Skeletal muscle tissue (tissue), 4 donors: Measurements from ENCODE around the gene VPS13D. TPM values are rescaled to one million over a fixed set of nuclear protein-coding genes. Genes with fewer than 3 reads are reported as not detected.

Experiments used
- H3K27ac ChIP-seq: one replicate; pipeline ENCODE4 v1.7.0; 2013; ENCODE audit warnings: mild to moderate bottlenecking, low read depth, low read length, inconsistent platforms
- H3K27me3 ChIP-seq, 3 donors: one replicate each; pipeline ENCODE4 v1.7.0; 2013; ENCODE audit warnings: low read length in 3 of 3; ENCODE audit not compliant: control insufficient read depth in 3 of 3, insufficient read depth in 3 of 3
- H3K36me3 ChIP-seq, 3 donors: one replicate each; pipeline ENCODE4 v1.7.0; 2013; ENCODE audit warnings: low read length in 3 of 3; ENCODE audit not compliant: control insufficient read depth in 3 of 3, insufficient read depth in 3 of 3
- H3K4me1 ChIP-seq, 3 donors: one replicate each; pipeline ENCODE4 v1.7.0; 2013; ENCODE audit warnings: low read length in 3 of 3, mild to moderate bottlenecking in 3 of 3; ENCODE audit not compliant: control insufficient read depth in 3 of 3, insufficient read depth in 3 of 3
- H3K4me3 ChIP-seq, 3 donors: one replicate each; pipeline ENCODE4 v1.7.0; 2013; ENCODE audit warnings: low read length in 3 of 3
- H3K9ac ChIP-seq, 3 donors: one replicate each; pipeline ENCODE4 v1.7.0; 2013; ENCODE audit warnings: low read length in 3 of 3, mild to moderate bottlenecking in 3 of 3, moderate library complexity in 2 of 3, low read depth in 1 of 3
- H3K9me3 ChIP-seq, 3 donors: one replicate each; pipeline ENCODE4 v1.7.0; 2013; ENCODE audit warnings: low read length in 3 of 3; ENCODE audit not compliant: control insufficient read depth in 3 of 3
- total RNA-seq: library from RNA; depleted of rRNA; stranded (reverse); fragments of >200 nt; gene quantifications from one replicate; pipeline ENCODE4 v1.2.3, GENCODE V29; 2014
- donor health status: Osteomylitis.

The VPS13D gene
- total RNA-seq, 1 donor from 2014 or later, result 40.2 TPM

GRCh38 chr1:12424793-12425192, 195.0 kb downstream of the VPS13D start:
- H3K27me3 ChIP-seq, result no peaks in the 10 kb centered on the region
- H3K4me3 ChIP-seq, result no peak overlapping the region
- no peaks in the 10 kb centered on the region for H3K9me3 ChIP-seq
- peaks cover 4 to 10% (median 7%) of the 10 kb centered on the region in 3 donors for H3K4me1 ChIP-seq
- peak overlapping the region; percentile 68 for H3K27ac ChIP-seq
- H3K36me3 ChIP-seq, result peaks cover 0 to 9% (median 0%) of the 10 kb centered on the region in 3 donors
- H3K9ac ChIP-seq, result no peak overlapping the region

- Histone ChIP-seq H3K4me3 (no peak overlapping the region), H3K9me3 (no peaks in the 10 kb centered on the region), H3K4me1 (peaks cover 4 to 12% (median 10%) of the 10 kb centered on the region in 3 donors), H3K9ac (no peak overlapping the region), H3K36me3 (peaks cover 0 to 13% (median 4%) of the 10 kb centered on the region in 3 donors), H3K27me3 (no peaks in the 10 kb centered on the region), H3K27ac (no peak overlapping the region)
Observed at GRCh38 chr1:12426030-12426429, 196.2 kb downstream of the VPS13D start.

GRCh38 chr1:12428334-12428733, 198.5 kb downstream of the VPS13D start:
- no peak overlapping the region for H3K4me3 ChIP-seq
- H3K9me3 ChIP-seq, result no peaks in the 10 kb centered on the region
- H3K4me1 ChIP-seq, result peaks cover 12 to 20% (median 17%) of the 10 kb centered on the region in 3 donors
- no peak overlapping the region for H3K9ac ChIP-seq
- H3K27me3 ChIP-seq, result no peaks in the 10 kb centered on the region
- peaks cover 0 to 12% (median 4%) of the 10 kb centered on the region in 3 donors for H3K36me3 ChIP-seq
- H3K27ac ChIP-seq, result no peak overlapping the region

GRCh38 chr1:12430525-12430924, 200.7 kb downstream of the VPS13D start:
- peaks cover 19 to 25% (median 23%) of the 10 kb centered on the region in 3 donors for H3K4me1 ChIP-seq
- peaks cover 0 to 12% (median 4%) of the 10 kb centered on the region in 3 donors for H3K36me3 ChIP-seq
- no peaks in the 10 kb centered on the region for H3K27me3 ChIP-seq
- H3K9me3 ChIP-seq, result no peaks in the 10 kb centered on the region
- H3K9ac ChIP-seq, result no peak overlapping the region
- H3K4me3 ChIP-seq, result no peak overlapping the region
- H3K27ac ChIP-seq, result no peak overlapping the region

GRCh38 chr1:12432897-12433296, 203.1 kb downstream of the VPS13D start:
- Histone ChIP-seq H3K27ac (peak overlapping the region; percentile 65), H3K4me1 (peaks cover 25 to 29% (median 27%) of the 10 kb centered on the region in 3 donors), H3K9ac (no peak overlapping the region), H3K4me3 (no peak overlapping the region), H3K9me3 (no peaks in the 10 kb centered on the region), H3K36me3 (peaks cover 0 to 13% (median 4%) of the 10 kb centered on the region in 3 donors), H3K27me3 (no peaks in the 10 kb centered on the region)

GRCh38 chr1:12433323-12434053, 203.7 kb downstream of the VPS13D start:
- peak overlapping the region; percentile 65 for H3K27ac ChIP-seq
- H3K36me3 ChIP-seq, result peaks cover 0 to 9% (median 4%) of the 10 kb centered on the region in 3 donors
- no peaks in the 10 kb centered on the region for H3K27me3 ChIP-seq
- peak overlapping the region; percentile 2 to 47 (median 39) for H3K9ac ChIP-seq
- H3K4me3 ChIP-seq, result peak overlapping the region in 2 of 3 donors; percentile 6 to 18
- no peaks in the 10 kb centered on the region for H3K9me3 ChIP-seq
- H3K4me1 ChIP-seq, result peaks cover 25 to 29% (median 29%) of the 10 kb centered on the region in 3 donors

GRCh38 chr1:12434174-12434573, 204.3 kb downstream of the VPS13D start:
- H3K36me3 ChIP-seq, result peaks cover 0 to 10% (median 9%) of the 10 kb centered on the region in 3 donors
- no peaks in the 10 kb centered on the region for H3K9me3 ChIP-seq
- H3K27me3 ChIP-seq, result no peaks in the 10 kb centered on the region
- H3K9ac ChIP-seq, result peak overlapping the region in 2 of 3 donors; percentile 2 to 52
- H3K4me1 ChIP-seq, result peaks cover 29 to 35% (median 34%) of the 10 kb centered on the region in 3 donors
- H3K27ac ChIP-seq, result peak overlapping the region; percentile 65
- no peak overlapping the region for H3K4me3 ChIP-seq

- Histone ChIP-seq H3K27me3 (no peaks in the 10 kb centered on the region), H3K4me1 (peaks cover 29 to 35% (median 34%) of the 10 kb centered on the region in 3 donors), H3K4me3 (no peak overlapping the region), H3K9ac (no peak overlapping the region), H3K27ac (peak overlapping the region; percentile 65), H3K36me3 (peaks cover 0 to 11% (median 9%) of the 10 kb centered on the region in 3 donors), H3K9me3 (no peaks in the 10 kb centered on the region)
Observed at GRCh38 chr1:12434686-12435085, 204.9 kb downstream of the VPS13D start.

GRCh38 chr1:12435639-12436344, 206.0 kb downstream of the VPS13D start:
- no peak overlapping the region for H3K9ac ChIP-seq
- no peaks in the 10 kb centered on the region for H3K27me3 ChIP-seq
- peaks cover 0 to 11% (median 5%) of the 10 kb centered on the region in 3 donors for H3K36me3 ChIP-seq
- no peaks in the 10 kb centered on the region for H3K9me3 ChIP-seq
- H3K27ac ChIP-seq, result peak overlapping the region; percentile 38
- no peak overlapping the region for H3K4me3 ChIP-seq
- peaks cover 29 to 32% (median 32%) of the 10 kb centered on the region in 3 donors for H3K4me1 ChIP-seq

- Histone ChIP-seq H3K4me3 (no peak overlapping the region), H3K9me3 (no peaks in the 10 kb centered on the region), H3K27me3 (no peaks in the 10 kb centered on the region), H3K9ac (no peak overlapping the region), H3K4me1 (peaks cover 29 to 32% (median 32%) of the 10 kb centered on the region in 3 donors), H3K27ac (peak overlapping the region; percentile 38), H3K36me3 (peaks cover 1 to 11% (median 5%) of the 10 kb centered on the region in 3 donors)
Observed at GRCh38 chr1:12436345-12436658, 206.5 kb downstream of the VPS13D start.
